GM13977 (cell line): Measurements from ENCODE around the gene SPDEF.

Experiments
- DNase-seq: peaks from one replicate; pipeline ENCODE4 v3.0.0; 2012; ENCODE audit warnings: low spot score
- CTCF ChIP-seq: IDR thresholded peaks from 2 replicates; pipeline ENCODE4 v1.5.1; 2012; ENCODE audit warnings: mild to moderate bottlenecking, control low read depth; ENCODE audit not compliant: insufficient read depth; ENCODE audit errors: extremely low read depth, missing control alignments
- in situ Hi-C: fragments of 300-500 bp; cut with MboI; formaldehyde crosslinking; loops from one replicate; pipeline ENCODE4 v1.12.0; 2022; ENCODE audit warnings: low sequenced_read_pairs, low pct_unique_long_range_greater_than_20kb, mixed read lengths, inconsistent platforms; ENCODE audit not compliant: unreplicated experiment

The SPDEF gene

GRCh38 chr6:34530753-34531365 is 25.3 kb downstream of the SPDEF start:
- DNase-seq, result no peak
- no peak for TF ChIP-seq CTCF
- in situ Hi-C loops, result no loop called here

DNA sequence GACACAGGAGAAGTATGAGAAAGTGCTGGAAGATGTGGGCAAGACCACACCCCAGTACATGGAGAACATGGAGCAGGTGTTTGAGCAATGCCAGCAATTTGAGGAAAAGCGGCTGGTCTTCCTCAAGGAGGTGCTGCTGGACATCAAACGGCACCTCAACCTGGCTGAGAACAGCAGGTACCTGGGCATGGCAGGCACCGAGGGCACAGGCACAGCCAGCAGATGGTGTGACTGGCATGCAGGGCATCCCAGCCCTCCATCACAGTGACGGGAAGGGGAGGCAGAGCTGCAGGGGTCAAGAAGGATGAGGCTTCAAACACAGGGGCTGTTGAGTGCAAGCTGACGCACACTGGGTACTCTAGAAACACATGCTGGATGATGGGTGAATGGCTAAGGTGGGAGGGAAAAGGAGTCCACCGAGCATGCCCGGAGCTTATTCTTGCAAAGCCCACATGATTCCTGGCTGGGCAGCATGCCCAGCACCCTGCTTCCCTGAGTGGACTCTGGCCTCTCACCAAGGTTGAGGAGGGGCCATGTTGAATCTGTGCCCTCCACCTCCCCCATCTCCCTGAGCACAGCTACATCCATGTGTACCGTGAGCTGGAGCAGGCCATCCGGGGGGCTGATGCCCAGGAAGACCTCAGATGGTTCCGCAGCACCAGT is 26.3 kb downstream of the SPDEF start:
- TF ChIP-seq CTCF, result no peak
- in situ Hi-C loops, result no loop called here
- no peak for DNase-seq

GRCh38 chr6:34528996-34529664 is 27.0 kb downstream of the SPDEF start:
- in situ Hi-C loops, result no loop called here
- no peak for DNase-seq
- no peak for TF ChIP-seq CTCF

GRCh38 chr6:34527751-34528670 is 28.1 kb downstream of the SPDEF start:
- no peak for DNase-seq
- TF ChIP-seq CTCF, result no peak
- in situ Hi-C loops, result no loop called here

- in situ Hi-C loops, result no loop called here
- peak; percentile 80 for TF ChIP-seq CTCF
- DNase-seq, result peak; percentile 99
These were observed 29.0 kb downstream of the SPDEF start for GRCh38 chr6:34526992-34527728.
